ENCODE data around the gene ABCB9.

- TF ChIP-seq, protein P1, sequence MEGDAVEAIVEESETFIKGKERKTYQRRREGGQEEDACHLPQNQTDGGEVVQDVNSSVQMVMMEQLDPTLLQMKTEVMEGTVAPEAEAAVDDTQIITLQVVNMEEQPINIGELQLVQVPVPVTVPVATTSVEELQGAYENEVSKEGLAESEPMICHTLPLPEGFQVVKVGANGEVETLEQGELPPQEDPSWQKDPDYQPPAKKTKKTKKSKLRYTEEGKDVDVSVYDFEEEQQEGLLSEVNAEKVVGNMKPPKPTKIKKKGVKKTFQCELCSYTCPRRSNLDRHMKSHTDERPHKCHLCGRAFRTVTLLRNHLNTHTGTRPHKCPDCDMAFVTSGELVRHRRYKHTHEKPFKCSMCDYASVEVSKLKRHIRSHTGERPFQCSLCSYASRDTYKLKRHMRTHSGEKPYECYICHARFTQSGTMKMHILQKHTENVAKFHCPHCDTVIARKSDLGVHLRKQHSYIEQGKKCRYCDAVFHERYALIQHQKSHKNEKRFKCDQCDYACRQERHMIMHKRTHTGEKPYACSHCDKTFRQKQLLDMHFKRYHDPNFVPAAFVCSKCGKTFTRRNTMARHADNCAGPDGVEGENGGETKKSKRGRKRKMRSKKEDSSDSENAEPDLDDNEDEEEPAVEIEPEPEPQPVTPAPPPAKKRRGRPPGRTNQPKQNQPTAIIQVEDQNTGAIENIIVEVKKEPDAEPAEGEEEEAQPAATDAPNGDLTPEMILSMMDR (IDR thresholded peaks at IDR 0.05): no peak
- no peak for TF ChIP-seq POLR2AphosphoS5 (IDR thresholded peaks at IDR 0.05)
Observed at GRCh38 chr12:122959566-122960192, 6.6 kb downstream of the ABCB9 start.
